Measurements from ENCODE around the gene SORCS2.

GRCh38 chr4:7668826-7669225, 476.5 kb downstream of the SORCS2 start:
- no peak for TF ChIP-seq REST (IDR thresholded peaks at IDR 0.05; ENCODE audit: insufficient read depth in 1 of 2, low read depth in 2 of 2, low read length in 2 of 2)
- no peak for TF ChIP-seq SIN3A (IDR thresholded peaks at IDR 0.05; ENCODE audit: borderline replicate concordance, insufficient read depth, low read length)

Data from PFSK-1 (cell line).